ENCODE measurements around the gene YIPF3. TPM values are rescaled to one million over a fixed set of nuclear protein-coding genes. Genes with fewer than 3 reads are reported as not detected.
"Not testable (repeated sequence)": the region's sequence is repeated elsewhere in the genome, so short reads cannot be mapped to it uniquely, and the experiment has no call there.

YIPF3 gene
- total RNA-seq, 1 donor from 2014 or later, result 138 TPM

DNA sequence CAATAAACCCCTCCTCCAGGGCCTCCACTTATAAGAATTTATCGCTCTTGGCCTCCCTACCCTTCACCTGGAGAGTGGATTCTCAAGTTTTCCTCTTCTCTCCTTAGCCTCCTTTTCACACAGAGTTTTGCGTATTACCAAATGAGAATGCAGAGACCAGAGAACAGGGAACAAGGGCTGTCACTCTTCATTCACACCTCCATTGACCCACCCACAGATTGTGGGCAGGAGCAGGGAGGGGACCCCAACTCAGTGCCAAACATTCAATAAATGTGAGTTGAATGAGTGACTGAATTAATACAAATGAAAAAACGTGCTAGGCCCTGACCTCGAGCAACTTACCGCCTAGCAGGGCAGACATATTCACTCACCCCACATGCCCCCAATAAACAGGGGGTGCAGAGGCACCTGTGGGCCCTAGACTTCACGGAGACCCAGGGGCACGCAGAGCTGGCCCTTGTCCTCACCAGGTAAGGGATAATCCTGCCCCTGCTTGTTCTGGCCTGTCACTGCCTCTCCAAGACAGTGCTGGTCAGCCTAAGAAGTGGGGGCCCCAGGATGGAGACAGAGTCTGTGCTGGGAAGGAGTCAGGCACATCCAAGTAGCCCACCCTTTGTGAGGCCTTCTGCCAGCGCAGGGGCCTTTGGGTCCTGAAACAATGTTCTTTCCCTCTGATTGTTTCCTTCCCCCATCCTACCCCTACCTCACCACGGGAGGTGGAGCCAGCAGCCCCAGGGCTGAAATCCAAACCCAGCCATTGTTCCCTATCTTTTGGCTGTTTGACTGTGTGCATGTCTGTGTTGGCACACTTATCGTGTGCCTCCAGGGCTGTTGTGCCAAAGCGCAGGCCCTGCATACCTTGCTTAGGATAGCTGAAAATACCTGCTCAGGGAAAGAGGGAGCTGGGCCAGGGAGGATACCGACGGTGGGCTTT, 47.7 kb downstream of the YIPF3 start:
- H3K4me3 Mint-ChIP-seq (ENCODE audit: unreplicated experiment), result no peak overlapping the region
- H3K4me1 Mint-ChIP-seq (ENCODE audit: unreplicated experiment), result peaks cover 4% of the 10 kb centered on the region
- DNase-seq (ENCODE audit: low spot score), result no peak
- no peaks in the 10 kb centered on the region for H3K36me3 Mint-ChIP-seq (ENCODE audit: low read depth, unreplicated experiment)
- no peak overlapping the region for H3K27ac Mint-ChIP-seq (ENCODE audit: unreplicated experiment)
- H3K27me3 Mint-ChIP-seq (ENCODE audit: unreplicated experiment), result peaks cover 2% of the 10 kb centered on the region
- H3K9me3 Mint-ChIP-seq (ENCODE audit: unreplicated experiment), result no peaks in the 10 kb centered on the region
- TF ChIP-seq, protein P1, sequence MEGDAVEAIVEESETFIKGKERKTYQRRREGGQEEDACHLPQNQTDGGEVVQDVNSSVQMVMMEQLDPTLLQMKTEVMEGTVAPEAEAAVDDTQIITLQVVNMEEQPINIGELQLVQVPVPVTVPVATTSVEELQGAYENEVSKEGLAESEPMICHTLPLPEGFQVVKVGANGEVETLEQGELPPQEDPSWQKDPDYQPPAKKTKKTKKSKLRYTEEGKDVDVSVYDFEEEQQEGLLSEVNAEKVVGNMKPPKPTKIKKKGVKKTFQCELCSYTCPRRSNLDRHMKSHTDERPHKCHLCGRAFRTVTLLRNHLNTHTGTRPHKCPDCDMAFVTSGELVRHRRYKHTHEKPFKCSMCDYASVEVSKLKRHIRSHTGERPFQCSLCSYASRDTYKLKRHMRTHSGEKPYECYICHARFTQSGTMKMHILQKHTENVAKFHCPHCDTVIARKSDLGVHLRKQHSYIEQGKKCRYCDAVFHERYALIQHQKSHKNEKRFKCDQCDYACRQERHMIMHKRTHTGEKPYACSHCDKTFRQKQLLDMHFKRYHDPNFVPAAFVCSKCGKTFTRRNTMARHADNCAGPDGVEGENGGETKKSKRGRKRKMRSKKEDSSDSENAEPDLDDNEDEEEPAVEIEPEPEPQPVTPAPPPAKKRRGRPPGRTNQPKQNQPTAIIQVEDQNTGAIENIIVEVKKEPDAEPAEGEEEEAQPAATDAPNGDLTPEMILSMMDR (IDR thresholded peaks at IDR 0.05; ENCODE audit: unreplicated experiment), result no peak

DNA sequence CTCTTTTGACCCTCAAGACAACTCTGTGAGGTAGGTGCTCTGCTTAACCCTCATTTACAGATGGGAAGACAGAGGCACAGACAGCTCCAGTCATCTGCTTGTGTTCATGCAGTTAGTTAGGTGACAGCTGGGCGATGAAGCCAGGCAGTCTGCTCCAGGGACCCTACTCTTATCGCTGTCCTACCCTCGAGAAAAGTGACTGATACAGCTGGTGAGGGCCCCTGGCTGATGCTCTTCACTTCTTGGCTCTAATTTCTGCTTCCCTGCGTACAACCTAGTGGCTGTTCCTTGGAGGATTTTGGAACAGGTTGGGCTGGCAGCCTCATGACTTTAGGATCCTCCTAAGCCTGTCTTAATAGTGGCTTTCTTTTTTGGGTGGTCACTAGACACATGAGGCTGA, 48.5 kb downstream of the YIPF3 start:
- Mint-ChIP-seq H3K4me3 (ENCODE audit: unreplicated experiment) (no peak overlapping the region), H3K36me3 (ENCODE audit: low read depth, unreplicated experiment) (no peaks in the 10 kb centered on the region), H3K27ac (ENCODE audit: unreplicated experiment) (no peak overlapping the region), H3K27me3 (ENCODE audit: unreplicated experiment) (peaks cover 2% of the 10 kb centered on the region), H3K9me3 (ENCODE audit: unreplicated experiment) (no peaks in the 10 kb centered on the region), H3K4me1 (ENCODE audit: unreplicated experiment) (peaks cover 4% of the 10 kb centered on the region)
- TF ChIP-seq, protein P1 (IDR thresholded peaks at IDR 0.05; ENCODE audit: unreplicated experiment), result no peak
- no peak for DNase-seq (ENCODE audit: low spot score)

DNA sequence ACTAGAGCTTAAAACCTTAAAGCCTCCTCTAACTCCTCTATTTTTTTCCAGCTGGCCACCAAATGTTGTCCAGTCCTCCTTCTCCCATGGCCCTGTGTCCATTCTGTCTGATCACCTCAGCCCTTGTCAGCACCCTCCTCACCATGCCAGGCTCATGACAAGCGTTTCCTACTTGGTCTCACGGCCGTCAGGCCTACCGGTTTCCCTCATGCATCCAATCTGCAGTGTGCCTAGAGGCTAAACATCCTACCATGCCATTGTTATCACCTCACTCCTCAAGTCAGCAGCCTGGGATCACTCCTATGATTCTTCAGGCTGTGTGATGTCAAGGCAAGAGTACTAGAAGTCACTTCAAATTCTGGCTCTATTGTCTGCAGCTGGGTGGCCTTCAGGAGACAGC, 49.0 kb downstream of the YIPF3 start:
- H3K9me3 Mint-ChIP-seq (ENCODE audit: unreplicated experiment), result no peaks in the 10 kb centered on the region
- no peak for DNase-seq (ENCODE audit: low spot score)
- H3K27me3 Mint-ChIP-seq (ENCODE audit: unreplicated experiment), result peaks cover 2% of the 10 kb centered on the region
- no peak overlapping the region for H3K4me3 Mint-ChIP-seq (ENCODE audit: unreplicated experiment)
- peaks cover 4% of the 10 kb centered on the region for H3K4me1 Mint-ChIP-seq (ENCODE audit: unreplicated experiment)
- H3K27ac Mint-ChIP-seq (ENCODE audit: unreplicated experiment), result no peak overlapping the region
- H3K36me3 Mint-ChIP-seq (ENCODE audit: low read depth, unreplicated experiment), result no peaks in the 10 kb centered on the region
- TF ChIP-seq, protein P1 (IDR thresholded peaks at IDR 0.05; ENCODE audit: unreplicated experiment), result no peak

DNA sequence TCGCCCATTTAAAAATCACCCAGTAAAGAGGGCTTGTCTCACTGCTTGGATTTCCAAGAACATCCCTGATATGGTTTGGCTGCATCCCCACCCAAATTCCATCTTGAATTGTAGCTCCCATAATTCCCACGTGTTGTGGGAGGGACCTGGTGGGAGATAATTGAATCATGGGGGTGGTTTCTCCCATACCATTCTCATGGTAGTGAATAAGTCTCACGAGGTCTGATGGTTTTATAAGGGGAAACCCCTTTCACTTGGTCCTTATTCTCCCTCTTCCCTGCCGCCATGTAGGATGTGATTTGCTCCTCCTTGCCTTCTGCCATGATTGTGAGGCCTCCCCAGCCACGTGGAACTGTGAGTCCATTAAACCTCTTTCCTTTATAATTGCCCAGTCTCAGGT, 49.5 kb downstream of the YIPF3 start:
- not testable (repeated sequence) for H3K4me1 Mint-ChIP-seq (ENCODE audit: unreplicated experiment); H3K36me3 Mint-ChIP-seq (ENCODE audit: low read depth, unreplicated experiment); H3K27ac Mint-ChIP-seq (ENCODE audit: unreplicated experiment); DNase-seq (ENCODE audit: low spot score); H3K4me3 Mint-ChIP-seq (ENCODE audit: unreplicated experiment); H3K9me3 Mint-ChIP-seq (ENCODE audit: unreplicated experiment); H3K27me3 Mint-ChIP-seq (ENCODE audit: unreplicated experiment)

DNA sequence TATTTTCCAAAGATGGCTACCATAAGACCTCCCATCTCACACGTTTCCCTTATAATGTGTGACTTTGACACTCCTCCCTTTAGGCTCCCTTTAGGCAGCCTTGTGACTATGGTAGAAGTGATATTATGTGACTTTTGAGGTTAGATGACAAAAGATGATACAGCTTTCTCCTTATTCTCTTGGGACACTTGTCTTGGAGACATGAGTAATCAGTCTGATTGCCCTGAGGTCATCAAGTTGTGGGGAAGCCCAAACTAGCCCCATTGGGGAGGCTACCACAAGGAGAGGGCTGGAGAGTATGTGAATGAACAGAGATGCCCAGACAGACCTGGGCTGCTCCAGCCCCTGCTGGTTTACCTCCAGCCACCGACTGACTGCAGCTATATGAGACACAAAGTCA, 50.8 kb downstream of the YIPF3 start:
- Mint-ChIP-seq H3K4me3 (ENCODE audit: unreplicated experiment) (no peak overlapping the region), H3K27ac (ENCODE audit: unreplicated experiment) (no peak overlapping the region), H3K36me3 (ENCODE audit: low read depth, unreplicated experiment) (no peaks in the 10 kb centered on the region), H3K4me1 (ENCODE audit: unreplicated experiment) (peaks cover 4% of the 10 kb centered on the region), H3K27me3 (ENCODE audit: unreplicated experiment) (peaks cover 2% of the 10 kb centered on the region), H3K9me3 (ENCODE audit: unreplicated experiment) (no peaks in the 10 kb centered on the region)
- no peak for DNase-seq (ENCODE audit: low spot score)
- TF ChIP-seq, protein P1 (IDR thresholded peaks at IDR 0.05; ENCODE audit: unreplicated experiment), result no peak

Measured in endothelial cell (in vitro differentiated cells).